Adrenal gland (tissue), 12 donors: ENCODE data around the gene ARL3. TPM values are rescaled to one million over a fixed set of nuclear protein-coding genes. Genes with fewer than 3 reads are reported as not detected.

ENCODE experiments used
- DNase-seq, 7 donors: peaks; one replicate each; pipeline ENCODE4 v3.0.0-alpha.2; 2019 to 2020
- H3K27ac ChIP-seq, 5 donors: fragments of 200-600 bp; sonication (generic) in 4 of 5; 1 replicate in 3 of 5; 2 replicates in 2 of 5; pipeline versions ENCODE4 v1.5.1 to v1.8.0; 2016 to 2020; ENCODE audit warnings: mild to moderate bottlenecking in 1 of 5
- H3K27me3 ChIP-seq: fragments of 200-600 bp; 2 replicates; pipeline ENCODE4 v1.8.0; 2021
- H3K36me3 ChIP-seq, 2 donors: fragments of 200-600 bp; replicated peaks in 1 of 2; 1 replicate in 1 of 2; 2 replicates in 1 of 2; pipeline versions ENCODE4 v1.5.1 to v1.8.0; 2018 to 2022
- H3K4me1 ChIP-seq, 2 donors: fragments of 200-600 bp; replicated peaks in 1 of 2; 1 replicate in 1 of 2; 2 replicates in 1 of 2; pipeline versions ENCODE4 v1.5.1 to v1.8.0; 2018 to 2021
- H3K4me3 ChIP-seq, 4 donors: fragments of 200-600 bp; sonication (generic) in 3 of 4; one replicate each; pipeline ENCODE4 v1.5.1; 2016 to 2018
- H3K9me3 ChIP-seq, 3 donors: fragments of 200-600 bp; sonication (generic) in 1 of 3; replicated peaks in 1 of 3; 1 replicate in 2 of 3; 2 replicates in 1 of 3; pipeline versions ENCODE4 v1.5.1 to v1.8.0; 2016 to 2021
- POLR2A ChIP-seq, 2 donors: fragments of 450-650 bp; IDR thresholded peaks; one replicate each; pipeline ENCODE4 v1.6.1; 2017; ENCODE audit warnings: antibody characterized with exemption in 2 of 2, mild to moderate bottlenecking in 2 of 2, moderate library complexity in 1 of 2
- WGBS, 4 donors: extraction: QIAGEN DNeasy Blood & Tissue Kit in 2 of 4; methylation state at CpG; one replicate each; pipeline versions ENCODE4 v1.1.5 to v1.1.7; 2013 to 2017; 5-methylcytosine and 5-hydroxymethylcytosine counted together
- intact Hi-C, 2 donors: fragments of 100-400 bp; cut with DNase I; formaldehyde crosslinking; loops; one replicate each; pipeline versions ENCODE4 v1.14.1 to v1.15.0; 2022 to 2023
- polyA plus RNA-seq, 3 donors: library from polyadenylated mRNA; stranded (reverse); fragments of 200-250 nt in 2 of 3; fragments of 350-450 nt in 1 of 3; fragmentation: Illumina TruSeq in 1 of 3; extraction: RNeasy Lipid Tissue Mini Kit (QIAGEN cat#74804) in 1 of 3; gene quantifications; one replicate each; pipeline ENCODE4 v1.2.3, GENCODE V29; 2013 to 2014
- total RNA-seq, 9 donors: library from RNA; depleted of rRNA in 4 of 9; stranded (reverse); fragments of >200 nt in 4 of 9; fragments of 120-200 nt in 1 of 9; fragmentation: NEBNext Ultra II Directional in 1 of 9; extraction: Animal tissue kit (Norgen Biotek cat#: 25700) in 1 of 9; gene quantifications; one replicate each; pipeline versions ENCODE4 v1.1.0 to v1.2.4, GENCODE V29; 2013 to 2023
- TF ChIP-seq, protein P1 (sequence below), 6 experiments: fragments of 450-650 bp in 4 of 6; fragments of 200-600 bp in 2 of 6; sonication (generic) in 1 of 6; IDR thresholded peaks; 1 replicate in 5 of 6; 2 replicates in 1 of 6; pipeline versions ENCODE4 v1.5.1 to v1.8.0; 2016 to 2021; ENCODE audit warnings: antibody characterized with exemption in 6 of 6, mild to moderate bottlenecking in 2 of 6, moderate library complexity in 1 of 6
- donor health status: healthy with polysubstance abuse.
- donor health status: Bipolar disorder and iron deficiency.
- donor health status: DM: yes; HTN: yes; CAD: no.
- donor health status: DM: no; HTN: no; CAD: no.
- donor health status: DM: no; HTN: no; CAD: no.
- donor health status: DM: yes; HTN: yes; CAD: no.

Gene ARL3
- total and polyA plus RNA-seq, 12 donors, result 4.8 to 20.5 (median 8.8) TPM

DNA sequence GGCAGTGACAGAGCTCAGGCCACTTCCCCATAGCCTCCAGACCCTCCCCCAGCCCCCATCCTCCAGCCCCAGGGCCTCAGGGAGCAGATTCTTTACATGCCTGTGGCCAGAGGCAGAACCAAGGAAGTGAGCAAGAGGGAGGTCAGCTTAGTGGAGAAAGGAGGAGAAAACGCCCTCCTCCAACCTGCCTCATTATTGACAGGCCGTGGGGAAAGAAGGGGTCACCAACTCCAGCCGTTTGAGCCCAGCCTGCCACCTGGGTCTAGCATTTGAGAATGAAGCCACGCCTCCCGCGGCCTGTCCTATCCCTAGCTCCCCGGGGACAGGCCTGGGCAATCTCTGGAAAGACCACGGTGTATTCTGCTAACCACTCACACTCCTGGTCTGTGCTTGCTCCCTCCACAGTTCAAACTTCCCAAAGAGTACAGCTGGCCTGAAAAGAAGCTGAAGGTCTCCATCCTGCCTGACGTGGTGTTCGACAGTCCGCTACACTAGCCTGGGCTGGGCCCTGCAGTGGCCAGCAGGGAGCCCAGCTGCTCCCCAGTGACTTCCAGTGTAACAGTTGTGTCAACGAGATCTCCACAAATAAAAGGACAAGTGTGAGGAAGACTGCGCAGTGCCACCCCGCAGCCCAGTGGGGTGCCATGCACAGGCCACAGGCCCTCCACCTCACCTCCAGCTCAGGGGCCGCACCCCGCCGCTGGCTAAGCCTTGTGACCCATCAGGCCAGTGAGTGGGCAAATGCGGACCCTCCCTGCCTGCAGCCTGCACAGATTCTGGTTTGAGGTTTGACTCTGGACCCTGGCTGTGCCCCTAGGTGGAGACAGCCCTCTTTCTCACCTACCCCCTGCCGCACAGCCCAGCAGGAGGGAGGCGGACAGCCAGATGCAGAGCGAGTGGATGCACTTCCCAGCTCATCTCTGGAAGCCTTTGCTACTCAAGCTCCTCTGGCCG, 84.3 kb downstream of the ARL3 start:
- Histone ChIP-seq H3K4me1 (peaks cover 32 to 74% of the 10 kb centered on the region in 2 donors), H3K4me3 (no peak overlapping the region), H3K9me3 (no peaks in the 10 kb centered on the region), H3K36me3 (peaks cover 0 to 11% of the 10 kb centered on the region in 2 donors), H3K27ac (peak overlapping the region in 2 of 5 donors; percentile 78 to 81), H3K27me3 (no peaks in the 10 kb centered on the region)
- no peak for DNase-seq
- TF ChIP-seq POLR2A (IDR thresholded peaks at IDR 0.05), result no peak
- TF ChIP-seq, protein P1, sequence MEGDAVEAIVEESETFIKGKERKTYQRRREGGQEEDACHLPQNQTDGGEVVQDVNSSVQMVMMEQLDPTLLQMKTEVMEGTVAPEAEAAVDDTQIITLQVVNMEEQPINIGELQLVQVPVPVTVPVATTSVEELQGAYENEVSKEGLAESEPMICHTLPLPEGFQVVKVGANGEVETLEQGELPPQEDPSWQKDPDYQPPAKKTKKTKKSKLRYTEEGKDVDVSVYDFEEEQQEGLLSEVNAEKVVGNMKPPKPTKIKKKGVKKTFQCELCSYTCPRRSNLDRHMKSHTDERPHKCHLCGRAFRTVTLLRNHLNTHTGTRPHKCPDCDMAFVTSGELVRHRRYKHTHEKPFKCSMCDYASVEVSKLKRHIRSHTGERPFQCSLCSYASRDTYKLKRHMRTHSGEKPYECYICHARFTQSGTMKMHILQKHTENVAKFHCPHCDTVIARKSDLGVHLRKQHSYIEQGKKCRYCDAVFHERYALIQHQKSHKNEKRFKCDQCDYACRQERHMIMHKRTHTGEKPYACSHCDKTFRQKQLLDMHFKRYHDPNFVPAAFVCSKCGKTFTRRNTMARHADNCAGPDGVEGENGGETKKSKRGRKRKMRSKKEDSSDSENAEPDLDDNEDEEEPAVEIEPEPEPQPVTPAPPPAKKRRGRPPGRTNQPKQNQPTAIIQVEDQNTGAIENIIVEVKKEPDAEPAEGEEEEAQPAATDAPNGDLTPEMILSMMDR (IDR thresholded peaks at IDR 0.05), result no peak
- intact Hi-C loops, result no loop called here
- WGBS, 4 donors, result 83 to 87% (median 85%) methylated on average over 13 to 22 of the region's 22 CpGs

DNA sequence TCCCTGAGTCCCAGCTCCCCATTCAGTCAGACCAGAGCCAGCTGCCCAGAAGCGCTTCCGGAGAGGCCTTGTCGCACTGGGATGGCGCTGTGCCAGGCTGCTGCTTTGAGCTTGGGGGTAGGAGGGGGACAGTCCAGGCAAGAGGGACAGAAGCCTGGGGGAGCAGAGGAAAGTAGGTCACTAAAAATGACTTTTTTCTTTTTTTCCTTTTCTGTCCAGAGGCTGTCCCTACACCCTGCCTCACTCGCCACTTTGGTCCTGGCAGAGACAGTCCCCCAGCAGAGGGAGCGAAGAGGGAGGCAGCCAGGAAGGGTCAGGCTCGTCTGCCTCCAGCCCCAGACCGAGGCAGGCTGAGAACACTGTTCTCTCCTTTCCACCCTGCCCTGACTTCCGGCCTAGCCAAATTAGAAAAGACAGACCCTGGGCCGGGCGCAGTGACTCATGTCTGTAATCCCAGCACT, 85.7 kb downstream of the ARL3 start:
- DNase-seq, result peak; percentile 77 to 91 (median 85)
- 14 to 39% (median 27%) methylated on average over 9 to 11 of the region's 11 CpGs for WGBS, 4 donors
- H3K27me3 ChIP-seq, result no peaks in the 10 kb centered on the region
- peaks cover 0 to 11% of the 10 kb centered on the region in 2 donors for H3K36me3 ChIP-seq
- H3K27ac ChIP-seq, result peak overlapping the region in 4 of 5 donors; percentile 11 to 81 (median 61)
- H3K4me3 ChIP-seq, result no peak overlapping the region
- no peaks in the 10 kb centered on the region for H3K9me3 ChIP-seq
- TF ChIP-seq POLR2A (IDR thresholded peaks at IDR 0.05), result no peak
- TF ChIP-seq, protein P1 (IDR thresholded peaks at IDR 0.05), result peak in 2 of 6 experiments; percentile 15
- peaks cover 28 to 66% of the 10 kb centered on the region in 2 donors for H3K4me1 ChIP-seq
- intact Hi-C loops, result no loop called here

DNA sequence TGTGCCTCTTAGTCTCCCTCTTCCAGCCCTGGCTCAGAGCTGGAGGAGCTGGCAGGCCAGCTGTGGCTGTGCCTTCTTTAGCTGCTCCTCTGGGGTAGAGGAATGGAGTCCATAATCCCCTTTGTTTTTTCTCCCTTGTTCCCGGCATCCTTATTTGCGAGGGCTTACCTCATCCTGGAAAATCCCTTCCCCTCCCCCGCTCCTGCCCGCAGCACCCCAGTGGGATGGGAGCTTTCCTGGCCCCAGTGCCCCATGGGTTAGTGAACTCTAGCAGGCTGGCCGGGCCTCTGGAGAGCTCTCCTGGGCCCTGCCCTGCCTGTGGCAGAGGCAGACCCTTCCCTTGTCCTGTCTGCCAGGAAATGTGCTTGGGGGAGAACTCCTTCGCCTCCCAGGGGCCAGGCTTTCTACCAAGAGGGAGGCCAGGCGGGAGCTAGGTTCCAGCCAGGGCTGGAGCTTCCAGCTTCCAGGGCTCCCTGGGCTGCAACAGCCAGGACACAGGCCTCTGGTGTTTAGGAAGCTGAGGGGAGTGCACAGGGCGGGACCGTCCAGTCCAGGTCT, 86.4 kb downstream of the ARL3 start:
- peak overlapping the region in 4 of 5 donors; percentile 11 to 81 (median 61) for H3K27ac ChIP-seq
- WGBS, 4 donors, result 49 to 65% (median 57%) methylated on average over 4 to 9 of the region's 9 CpGs
- H3K9me3 ChIP-seq, result no peaks in the 10 kb centered on the region
- no peaks in the 10 kb centered on the region for H3K27me3 ChIP-seq
- H3K4me3 ChIP-seq, result no peak overlapping the region
- peaks cover 21 to 59% of the 10 kb centered on the region in 2 donors for H3K4me1 ChIP-seq
- H3K36me3 ChIP-seq, result peaks cover 0 to 11% of the 10 kb centered on the region in 2 donors
- TF ChIP-seq POLR2A (IDR thresholded peaks at IDR 0.05), result no peak
- intact Hi-C loops, result no loop called here
- DNase-seq, result peak in 3 of 7 donors; percentile 57 to 62 (median 60)

DNA sequence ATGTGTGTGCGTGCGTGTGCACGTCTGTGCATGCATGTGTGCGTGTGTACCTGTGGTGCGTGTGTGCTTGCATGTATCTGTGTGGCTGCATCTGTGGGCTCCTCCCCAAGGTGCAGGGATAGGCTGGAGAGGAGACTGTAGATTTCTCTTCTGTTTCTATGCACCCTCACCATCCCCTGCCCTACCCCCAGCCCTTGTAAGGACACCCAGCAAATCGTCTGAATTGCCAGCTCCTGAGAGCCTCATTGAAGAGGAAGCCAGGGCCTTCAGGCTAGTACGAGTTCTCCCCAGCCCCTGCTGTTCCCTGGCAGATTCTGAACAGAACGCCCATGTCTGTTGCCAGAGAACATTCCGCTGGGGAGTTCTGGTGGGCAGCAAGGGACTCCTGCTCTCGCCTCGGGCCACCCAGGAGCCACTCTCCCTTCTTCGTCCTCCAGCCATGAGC, 86.9 kb downstream of the ARL3 start:
- Histone ChIP-seq H3K4me1 (peaks cover 16 to 54% of the 10 kb centered on the region in 2 donors), H3K27me3 (no peaks in the 10 kb centered on the region), H3K27ac (peak overlapping the region in 4 of 5 donors; percentile 11 to 81 (median 61)), H3K4me3 (no peak overlapping the region), H3K9me3 (no peaks in the 10 kb centered on the region), H3K36me3 (peaks cover 0 to 11% of the 10 kb centered on the region in 2 donors)
- intact Hi-C loops, result no loop called here
- DNase-seq, result no peak
- WGBS, 4 donors, result 72 to 85% (median 75%) methylated on average over 10 to 12 of the region's 12 CpGs
- TF ChIP-seq, protein P1 (IDR thresholded peaks at IDR 0.05), result no peak
